Breast epithelium (tissue), 4 donors: ENCODE data around the gene MTMR2. TPM values are rescaled to one million over a fixed set of nuclear protein-coding genes. Genes with fewer than 3 reads are reported as not detected.

ENCODE experiments used
- DNase-seq, 2 donors: peaks; one replicate each; pipeline ENCODE4 v3.0.0-alpha.2; 2019; ENCODE audit warnings: low spot score in 2 of 2
- H3K27ac ChIP-seq, 2 donors: fragments of 200-600 bp; sonication (generic) in 1 of 2; one replicate each; pipeline ENCODE4 v1.5.1; 2016 to 2019; ENCODE audit warnings: mild to moderate bottlenecking in 1 of 2
- H3K27me3 ChIP-seq, 2 donors: fragments of 200-600 bp; sonication (generic) in 1 of 2; one replicate each; pipeline versions ENCODE4 v1.5.1 to v1.6.0; 2017 to 2019; ENCODE audit warnings: control low read depth in 1 of 2, mild to moderate bottlenecking in 1 of 2
- H3K36me3 ChIP-seq: fragments of 200-600 bp; one replicate; pipeline ENCODE4 v1.5.1; 2019
- H3K4me1 ChIP-seq, 2 donors: fragments of 200-600 bp; sonication (generic); one replicate each; pipeline ENCODE4 v1.5.1; 2016 to 2019; ENCODE audit warnings: control low read depth in 1 of 2
- H3K4me3 ChIP-seq, 3 donors: fragments of 200-600 bp; sonication (generic); 1 replicate in 2 of 3; 2 replicates in 1 of 3; pipeline ENCODE4 v1.5.1; 2016 to 2019; ENCODE audit warnings: mild to moderate bottlenecking in 3 of 3, moderate library complexity in 2 of 3
- H3K9me3 ChIP-seq, 2 donors: fragments of 200-600 bp; sonication (generic) in 1 of 2; one replicate each; pipeline ENCODE4 v1.5.1; 2016 to 2019; ENCODE audit warnings: control low read depth in 1 of 2
- POLR2A ChIP-seq: fragments of 450-650 bp; IDR thresholded peaks from one replicate; pipeline ENCODE4 v1.6.1; 2016; ENCODE audit warnings: antibody characterized with exemption, mild to moderate bottlenecking, moderate library complexity
- POLR2AphosphoS5 ChIP-seq, 3 donors: sonication (generic); formaldehyde crosslinking; IDR thresholded peaks; one replicate each; pipeline ENCODE4 v1.6.1; 2017; ENCODE audit warnings: antibody characterized with exemption in 3 of 3
- intact Hi-C: fragments of 100-400 bp; cut with DNase I; formaldehyde crosslinking; loops from one replicate; pipeline ENCODE4 v1.15.1; 2023; ENCODE audit warnings: low total_unique reads
- total RNA-seq, 3 donors: library from RNA; depleted of rRNA; stranded (reverse); fragments of >200 nt; gene quantifications; one replicate each; pipeline ENCODE4 v1.1.0, GENCODE V29; 2016
- TF ChIP-seq, protein P1 (sequence below), 3 donors: fragments of 450-650 bp; IDR thresholded peaks; one replicate each; pipeline ENCODE4 v1.5.1; 2016 to 2017; ENCODE audit warnings: antibody characterized with exemption in 3 of 3, mild to moderate bottlenecking in 3 of 3, moderate library complexity in 3 of 3

The MTMR2 gene
- total RNA-seq, 3 donors from 2014 or later = 20.3 to 28.4 (median 20.5) TPM

DNA sequence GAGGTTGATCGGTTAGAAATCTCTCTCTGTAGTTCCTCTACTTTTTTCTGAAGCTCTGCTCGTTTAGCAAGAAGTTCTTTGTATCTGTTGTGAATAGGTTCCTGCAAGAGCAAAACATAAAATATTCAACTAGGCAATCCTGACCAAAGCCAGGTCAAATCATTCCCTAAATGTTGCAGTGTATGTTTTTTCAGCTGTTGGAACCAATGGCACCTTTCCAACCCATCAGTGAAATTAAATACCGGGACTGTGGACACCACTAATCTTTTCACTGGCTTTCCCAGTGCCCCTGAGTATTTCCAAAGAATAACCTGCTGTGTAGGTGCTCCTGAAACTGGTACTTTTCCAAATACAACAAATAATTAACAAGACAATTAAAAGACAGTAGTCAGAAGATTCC lies 88.6 kb downstream of the MTMR2 start:
- no peaks in the 10 kb centered on the region for H3K36me3 ChIP-seq
- no peak overlapping the region for H3K27ac ChIP-seq

DNA sequence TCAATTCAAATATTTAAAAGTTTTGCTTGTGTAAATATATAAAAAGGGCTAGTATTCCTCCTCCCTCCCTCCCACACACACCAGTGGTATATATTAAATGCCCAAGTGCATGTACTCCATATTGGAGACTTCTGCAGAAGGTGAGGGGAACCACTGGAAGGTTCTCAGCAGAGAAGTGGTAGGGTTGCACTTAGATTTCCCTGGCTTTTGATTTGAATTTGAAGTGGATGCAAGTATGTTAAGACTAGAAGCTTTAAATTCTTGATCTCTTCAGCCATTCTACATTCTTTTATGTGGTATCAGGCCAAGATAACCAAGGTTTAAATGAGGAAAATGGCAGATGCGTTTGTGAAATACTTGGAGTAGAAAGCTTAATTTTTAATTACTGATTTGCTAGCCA lies 90.5 kb downstream of the MTMR2 start:
- intact Hi-C loops = no loop called here
- no peaks in the 10 kb centered on the region for H3K9me3 ChIP-seq
- no peak for DNase-seq
- H3K4me1 ChIP-seq = peaks cover 0 to 8% of the 10 kb centered on the region in 2 donors
- peaks cover 4% of the 10 kb centered on the region for H3K36me3 ChIP-seq
- H3K27me3 ChIP-seq = no peaks in the 10 kb centered on the region
- TF ChIP-seq POLR2A = no peak
- TF ChIP-seq POLR2AphosphoS5 (IDR thresholded peaks at IDR 0.05) = no peak
- TF ChIP-seq, protein P1, sequence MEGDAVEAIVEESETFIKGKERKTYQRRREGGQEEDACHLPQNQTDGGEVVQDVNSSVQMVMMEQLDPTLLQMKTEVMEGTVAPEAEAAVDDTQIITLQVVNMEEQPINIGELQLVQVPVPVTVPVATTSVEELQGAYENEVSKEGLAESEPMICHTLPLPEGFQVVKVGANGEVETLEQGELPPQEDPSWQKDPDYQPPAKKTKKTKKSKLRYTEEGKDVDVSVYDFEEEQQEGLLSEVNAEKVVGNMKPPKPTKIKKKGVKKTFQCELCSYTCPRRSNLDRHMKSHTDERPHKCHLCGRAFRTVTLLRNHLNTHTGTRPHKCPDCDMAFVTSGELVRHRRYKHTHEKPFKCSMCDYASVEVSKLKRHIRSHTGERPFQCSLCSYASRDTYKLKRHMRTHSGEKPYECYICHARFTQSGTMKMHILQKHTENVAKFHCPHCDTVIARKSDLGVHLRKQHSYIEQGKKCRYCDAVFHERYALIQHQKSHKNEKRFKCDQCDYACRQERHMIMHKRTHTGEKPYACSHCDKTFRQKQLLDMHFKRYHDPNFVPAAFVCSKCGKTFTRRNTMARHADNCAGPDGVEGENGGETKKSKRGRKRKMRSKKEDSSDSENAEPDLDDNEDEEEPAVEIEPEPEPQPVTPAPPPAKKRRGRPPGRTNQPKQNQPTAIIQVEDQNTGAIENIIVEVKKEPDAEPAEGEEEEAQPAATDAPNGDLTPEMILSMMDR (IDR thresholded peaks at IDR 0.05) = no peak
- no peak overlapping the region for H3K27ac ChIP-seq
- H3K4me3 ChIP-seq = no peak overlapping the region

More for the DNA sequence above, 88.6 kb downstream of the MTMR2 start:
- DNase-seq = no peak
- intact Hi-C loops = no loop called here
- Histone ChIP-seq H3K4me1 (peaks cover 0 to 8% of the 10 kb centered on the region in 2 donors), H3K9me3 (no peaks in the 10 kb centered on the region), H3K27me3 (no peaks in the 10 kb centered on the region), H3K4me3 (no peak overlapping the region)
- no peak for TF ChIP-seq POLR2AphosphoS5 (IDR thresholded peaks at IDR 0.05)
- TF ChIP-seq, protein P1 (IDR thresholded peaks at IDR 0.05) = no peak
- TF ChIP-seq POLR2A = no peak

DNA sequence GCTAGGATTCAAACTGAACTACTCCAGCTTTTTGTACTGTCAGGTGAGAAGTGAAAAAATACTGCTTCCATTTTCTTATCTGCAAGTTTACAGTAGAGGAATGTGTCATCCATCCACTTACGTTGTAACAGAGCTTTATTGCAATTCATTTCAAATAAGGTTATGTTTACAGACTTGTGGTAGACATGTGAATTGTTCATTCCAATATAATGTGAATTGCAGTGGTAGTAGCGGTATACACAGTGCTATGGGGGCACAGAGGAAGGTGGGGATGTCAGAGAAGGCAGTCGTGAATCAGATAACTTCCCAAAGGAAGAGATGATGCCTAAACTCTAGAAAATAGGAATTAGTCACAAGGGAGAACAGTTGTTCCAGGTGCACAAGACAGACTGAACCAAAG lies 91.1 kb downstream of the MTMR2 start:
- intact Hi-C loops = no loop called here
- TF ChIP-seq POLR2A = no peak
- no peak for TF ChIP-seq POLR2AphosphoS5 (IDR thresholded peaks at IDR 0.05)
- TF ChIP-seq, protein P1 (IDR thresholded peaks at IDR 0.05) = no peak
- Histone ChIP-seq H3K36me3 (peaks cover 4% of the 10 kb centered on the region), H3K27me3 (no peaks in the 10 kb centered on the region), H3K9me3 (no peaks in the 10 kb centered on the region), H3K4me3 (no peak overlapping the region), H3K27ac (no peak overlapping the region), H3K4me1 (peaks cover 0 to 8% of the 10 kb centered on the region in 2 donors)
- no peak for DNase-seq

DNA sequence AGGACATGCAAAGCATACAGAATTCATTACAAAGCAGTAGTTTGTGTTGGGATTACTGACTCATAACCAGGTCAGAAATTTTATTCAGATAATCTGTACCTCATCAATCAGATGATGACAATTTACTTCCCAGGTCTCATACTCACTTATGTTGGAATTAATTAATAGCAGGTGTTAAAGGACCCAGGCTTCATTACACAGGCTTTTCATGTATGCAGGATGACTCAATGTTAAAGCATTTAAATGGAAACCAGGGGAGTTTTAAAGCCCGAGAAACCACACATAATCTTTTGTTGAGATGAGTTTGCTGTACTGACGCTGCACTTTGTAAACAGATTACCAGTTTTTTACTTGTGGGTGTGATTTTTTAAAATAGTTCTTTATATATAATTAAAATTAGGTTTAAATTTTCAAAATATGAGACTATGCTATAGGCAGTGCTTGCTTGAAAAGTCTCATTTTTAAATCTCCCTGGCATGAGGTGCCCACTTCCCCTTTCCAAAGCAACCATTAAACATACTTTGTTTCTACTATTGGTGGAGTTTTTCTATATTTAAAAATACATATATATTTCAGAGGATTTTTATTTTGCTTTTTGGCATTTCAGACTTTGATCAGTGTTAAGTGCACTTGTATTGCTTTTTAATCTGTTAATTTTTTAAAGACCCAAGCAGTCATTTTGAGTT lies 92.6 kb downstream of the MTMR2 start:
- Histone ChIP-seq H3K9me3 (no peaks in the 10 kb centered on the region), H3K27me3 (no peaks in the 10 kb centered on the region), H3K4me3 (no peak overlapping the region), H3K27ac (no peak overlapping the region), H3K4me1 (peaks cover 0 to 8% of the 10 kb centered on the region in 2 donors), H3K36me3 (peaks cover 4% of the 10 kb centered on the region)
- no peak for TF ChIP-seq POLR2A
- TF ChIP-seq, protein P1 (IDR thresholded peaks at IDR 0.05) = no peak
- no peak for TF ChIP-seq POLR2AphosphoS5 (IDR thresholded peaks at IDR 0.05)
- intact Hi-C loops = no loop called here
- DNase-seq = no peak

DNA sequence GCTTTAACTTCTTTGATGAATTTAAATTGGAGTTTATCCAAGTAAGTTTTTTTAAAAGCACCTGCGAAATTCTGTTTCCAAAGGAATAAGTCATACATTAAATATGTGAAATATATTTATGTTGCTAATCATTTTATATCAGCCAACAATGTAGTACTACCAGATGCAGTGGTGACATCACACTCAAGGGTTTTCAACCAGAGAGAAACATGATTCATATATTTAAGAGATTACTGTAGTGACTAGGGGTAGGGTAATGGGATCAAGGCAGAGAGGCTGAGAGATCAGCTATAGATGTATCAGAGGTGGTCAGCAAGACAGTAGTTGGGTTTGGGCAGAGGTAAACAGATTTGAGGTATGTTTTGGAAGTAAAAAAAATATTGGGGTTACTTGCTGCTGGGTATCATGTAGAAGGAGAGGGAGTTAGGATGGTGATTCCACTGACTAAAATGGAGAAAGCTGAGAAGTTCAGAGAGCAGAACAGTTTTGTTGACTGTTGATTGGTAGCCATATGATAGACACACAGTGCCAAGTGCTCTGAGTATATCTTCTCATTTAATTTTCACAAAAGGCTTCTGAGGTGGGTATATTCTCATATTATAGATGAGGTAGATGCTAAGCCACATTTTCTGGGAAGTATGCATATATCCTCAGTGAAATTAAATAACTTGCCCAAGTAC lies 94.2 kb downstream of the MTMR2 start:
- peaks cover 4% of the 10 kb centered on the region for H3K36me3 ChIP-seq
- no peaks in the 10 kb centered on the region for H3K27me3 ChIP-seq
- no peak for DNase-seq
- H3K9me3 ChIP-seq = no peaks in the 10 kb centered on the region
- intact Hi-C loops = no loop called here
- TF ChIP-seq, protein P1 (IDR thresholded peaks at IDR 0.05) = no peak
- TF ChIP-seq POLR2A = no peak
- no peak for TF ChIP-seq POLR2AphosphoS5 (IDR thresholded peaks at IDR 0.05)
- no peaks in the 10 kb centered on the region for H3K4me1 ChIP-seq
- H3K4me3 ChIP-seq = no peak overlapping the region
- H3K27ac ChIP-seq = no peak overlapping the region
